Panc1 (cell line): ENCODE results near the gene RNASEH2A. TPM values are rescaled to one million over a fixed set of nuclear protein-coding genes. Genes with fewer than 3 reads are reported as not detected.

Source experiments
- ATAC-seq: fragments of 200-7000 bp; cut with Tn5 transposase; 2 replicates; pipeline ENCODE4 v1.9.1; 2020; ENCODE audit warnings: mild to moderate bottlenecking, moderate library complexity
- BruUV-seq: library from RNA; stranded (reverse); fragments of 400-500 nt; replicated peaks from 2 replicates; lab custom pipeline; 2021; lab: Mats Ljungman, UMichigan
- CTCF ChIA-PET: fragments of 300-600 bp; sonication (Branson Sonifier 250); formaldehyde crosslinking; loops from one replicate; lab custom pipeline; 2022; ENCODE audit warnings: antibody characterized with exemption; lab: Charles Lee
- POLR2A ChIA-PET: fragments of 300-600 bp; sonication (Branson Sonifier 250); formaldehyde crosslinking; loops from one replicate; lab custom pipeline; 2022; ENCODE audit warnings: antibody characterized with exemption; lab: Charles Lee
- DNase-seq: peaks from one replicate; pipeline ENCODE4 v3.0.0-alpha.2; 2010; ENCODE audit warnings: low read depth, low spot score
- H3K27ac ChIP-seq: 2 replicates; pipeline ENCODE4 v1.5.1; 2011; ENCODE audit warnings: mild to moderate bottlenecking, low read length, inconsistent platforms
- H3K27me3 ChIP-seq: fragments of 200-500 bp; sonication (Bioruptor generic); 2 replicates; pipeline ENCODE4 v1.6.0; 2014; ENCODE audit warnings: low read length, inconsistent platforms; ENCODE audit not compliant: control insufficient read depth, insufficient read depth
- H3K36me3 ChIP-seq: fragments of 200-500 bp; sonication (Bioruptor generic); 2 replicates; pipeline ENCODE4 v1.5.1; 2014; ENCODE audit warnings: inconsistent platforms, mild to moderate bottlenecking, low read length, moderate library complexity; ENCODE audit not compliant: control insufficient read depth, insufficient read depth
- H3K4me1 ChIP-seq: 2 replicates; pipeline ENCODE4 v1.5.1; 2011; ENCODE audit warnings: inconsistent platforms, mild to moderate bottlenecking, low read length, moderate library complexity; ENCODE audit not compliant: control insufficient read depth, insufficient read depth
- H3K4me3 ChIP-seq, 2 experiments: 2 replicates each; pipeline ENCODE4 v1.5.1; 2011 to 2012; ENCODE audit warnings: low read depth in 2 of 2, low read length in 2 of 2, mild to moderate bottlenecking in 2 of 2, inconsistent platforms in 1 of 2, moderate library complexity in 1 of 2
- H3K9me3 ChIP-seq: fragments of 200-500 bp; sonication (Bioruptor generic); 2 replicates; pipeline ENCODE4 v1.5.1; 2014; ENCODE audit warnings: low read depth, mild to moderate bottlenecking, inconsistent platforms, low read length, moderate library complexity; ENCODE audit not compliant: control insufficient read depth, insufficient read depth
- CTCF ChIP-seq: fragments of 450-650 bp; IDR thresholded peaks from 2 replicates; pipeline ENCODE4 v1.5.1; 2017; ENCODE audit warnings: mild to moderate bottlenecking
- POLR2AphosphoS5 ChIP-seq: IDR thresholded peaks from 2 replicates; pipeline ENCODE4 v1.6.1; 2012; ENCODE audit warnings: mild to moderate bottlenecking, low read depth, low read length, moderate library complexity
- REST ChIP-seq, 2 experiments: IDR thresholded peaks; 2 replicates each; pipeline ENCODE4 v1.6.1; 2011 to 2012; ENCODE audit warnings: low read depth in 2 of 2, control low read depth in 1 of 2, low read length in 1 of 2, mild to moderate bottlenecking in 1 of 2, moderate library complexity in 1 of 2; ENCODE audit not compliant: insufficient read depth in 1 of 2
- SIN3A ChIP-seq: IDR thresholded peaks from 2 replicates; pipeline ENCODE4 v1.6.1; 2012; ENCODE audit warnings: low read depth, mild to moderate bottlenecking, low read length, moderate library complexity, borderline replicate concordance; ENCODE audit not compliant: insufficient read depth
- TCF7L2 ChIP-seq: IDR thresholded peaks from 2 replicates; pipeline ENCODE4 v1.6.1; 2011; ENCODE audit warnings: mild to moderate bottlenecking, low read depth, low read length, inconsistent platforms
- in situ Hi-C: cut with HindIII; loops from 2 replicates; pipeline ENCODE4 v1.10.0; 2016; ENCODE audit warnings: low sequenced_read_pairs, low pct_unique_long_range_greater_than_20kb
- intact Hi-C: fragments of 100-400 bp; cut with micrococcal nuclease; formaldehyde crosslinking; loops from one replicate; pipeline ENCODE4 v1.10.0; 2022; ENCODE audit not compliant: unreplicated experiment
- total RNA-seq: library from RNA; stranded (reverse); gene quantifications from one replicate; pipeline ENCODE4 v1.2.1, GENCODE V29; 2021; ENCODE audit not compliant: unreplicated experiment

The RNASEH2A gene
- total RNA-seq, 1 experiment from 2014 or later = 44.9 TPM

GRCh38 chr19:12794971-12795381, 11.4 kb upstream of the RNASEH2A start:
- Histone ChIP-seq H3K4me3 (no peak overlapping the region), H3K4me1 (peaks cover 15% of the 10 kb centered on the region), H3K36me3 (peaks cover 2% of the 10 kb centered on the region), H3K27ac (0 out of 2 replicates have a peak overlapping the region, but pooled peaks have one; percentile 23), H3K27me3 (no peaks in the 10 kb centered on the region), H3K9me3 (no peaks in the 10 kb centered on the region)
- CTCF ChIA-PET = interaction anchor here (0.7 to 2.9 kb wide), 5 partner anchors 18 to 35 kb away, joined by 7 to 37 read pairs (median 12); no protein-coding TSS in a partner anchor
- DNase-seq = no peak
- in situ Hi-C loops (no loop called here), intact Hi-C loops (loop anchor here (5.0 kb wide), 1 partner anchor 33 kb away; no protein-coding TSS in a partner anchor)
- POLR2A ChIA-PET = interaction anchor here (0.6 kb wide), 1 partner anchor 12 kb away, joined by 7 read pairs; no protein-coding TSS in a partner anchor
- BruUV-seq = no TSS peak
- no peak for ATAC-seq
- TF ChIP-seq TCF7L2 = no peak
- no peak for TF ChIP-seq SIN3A
- no peak for TF ChIP-seq CTCF
- no peak for TF ChIP-seq POLR2AphosphoS5
- no peak for TF ChIP-seq REST (IDR thresholded peaks at IDR 0.05; ENCODE audit: insufficient read depth in 1 of 2, low read depth in 2 of 2, low read length in 1 of 2)

DNA sequence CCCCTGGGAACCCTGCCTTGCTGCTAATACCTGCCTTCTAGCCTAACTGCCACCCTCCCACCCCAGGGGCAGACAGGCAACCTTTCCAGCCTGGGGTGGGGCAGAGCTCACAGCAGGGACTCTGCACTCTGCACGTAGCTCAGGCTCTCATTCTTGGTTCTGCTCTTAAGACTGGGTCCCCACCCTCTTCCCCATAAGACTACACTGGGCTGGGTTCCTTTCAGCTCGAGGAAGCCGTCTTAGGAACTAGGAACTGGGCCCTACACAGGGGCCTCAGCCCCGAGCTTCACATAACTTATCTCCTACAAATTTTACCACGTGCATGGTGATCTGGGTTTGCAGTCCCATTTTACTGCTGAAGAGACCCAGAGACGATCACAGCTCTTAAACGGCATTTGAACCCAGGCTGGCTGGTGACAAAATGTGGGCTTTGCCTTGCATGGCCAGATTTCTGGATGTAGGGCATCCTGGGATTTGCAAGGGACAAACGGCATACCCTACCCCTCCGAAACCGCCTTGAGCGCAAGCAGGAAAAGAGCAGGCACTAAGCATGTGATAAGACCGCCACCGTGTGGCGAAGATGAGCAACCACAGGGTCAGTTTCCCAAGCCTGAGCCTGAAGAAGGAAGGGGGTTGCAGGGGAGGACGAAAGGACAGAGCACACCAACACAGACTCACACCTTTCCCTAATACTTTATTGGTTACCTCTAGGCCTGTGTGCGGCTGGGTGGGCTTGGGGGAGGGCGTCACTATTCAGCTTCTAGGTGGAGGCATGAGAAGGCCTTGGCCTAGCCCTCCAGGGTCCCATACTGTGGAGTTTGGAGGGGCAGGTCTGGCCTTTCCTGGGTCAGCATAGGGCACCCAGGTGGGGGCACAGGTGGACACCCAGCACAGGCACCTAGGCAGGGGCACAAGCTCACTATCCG, 10.0 kb upstream of the RNASEH2A start:
- H3K36me3 ChIP-seq = peaks cover 5% of the 10 kb centered on the region
- TF ChIP-seq POLR2AphosphoS5 = no peak
- peak; percentile 85 for TF ChIP-seq CTCF
- in situ Hi-C loops (no loop called here), intact Hi-C loops (loop anchor here (5.0 kb wide), 1 partner anchor 34 kb away; no protein-coding TSS in a partner anchor)
- ChIA-PET CTCF (interaction anchor here (0.6 to 2.9 kb wide), 9 partner anchors 19 to 80 kb away, joined by 3 to 37 read pairs (median 6); no protein-coding TSS in a partner anchor), POLR2A (interaction anchor here (1.5 kb wide), 1 partner anchor 31 kb away, joined by 17 read pairs; no protein-coding TSS in a partner anchor)
- H3K9me3 ChIP-seq = no peaks in the 10 kb centered on the region
- peak; percentile 47 for ATAC-seq
- BruUV-seq = no TSS peak
- no peak for DNase-seq
- peaks cover 9% of the 10 kb centered on the region for H3K4me1 ChIP-seq
- peak overlapping the region; percentile 82 for H3K27ac ChIP-seq
- H3K27me3 ChIP-seq = no peaks in the 10 kb centered on the region
- peak overlapping the region in 1 of 2 experiments; percentile 23; a peak in 2 of 4 replicates for H3K4me3 ChIP-seq
